Liver (tissue), 9 donors: ENCODE data around the gene CACNA1S. TPM values are rescaled to one million over a fixed set of nuclear protein-coding genes. Genes with fewer than 3 reads are reported as not detected.

Source experiments
- DNase-seq: peaks from one replicate; pipeline ENCODE4 v3.0.0-alpha.2; 2017; ENCODE audit warnings: low spot score
- H3K27ac ChIP-seq, 2 donors: one replicate each; pipeline ENCODE4 v1.7.0; 2013; ENCODE audit warnings: inconsistent platforms in 2 of 2, low read length in 2 of 2, control low read depth in 1 of 2, low read depth in 1 of 2, mild to moderate bottlenecking in 1 of 2
- H3K27me3 ChIP-seq, 4 donors: one replicate each; pipeline versions ENCODE4 v1.6.1 to v1.7.0; 2013; ENCODE audit warnings: low read length in 3 of 4, inconsistent platforms in 1 of 4, mild to moderate bottlenecking in 1 of 4, moderate library complexity in 1 of 4; ENCODE audit not compliant: control insufficient read depth in 4 of 4, insufficient read depth in 4 of 4
- H3K36me3 ChIP-seq, 4 donors: one replicate each; pipeline versions ENCODE4 v1.6.1 to v1.7.0; 2013; ENCODE audit warnings: low read length in 3 of 4, mild to moderate bottlenecking in 3 of 4, low read depth in 1 of 4, moderate library complexity in 1 of 4; ENCODE audit not compliant: control insufficient read depth in 4 of 4, insufficient read depth in 3 of 4
- H3K4me1 ChIP-seq, 4 donors: one replicate each; pipeline versions ENCODE4 v1.6.1 to v1.7.0; 2013; ENCODE audit warnings: low read length in 3 of 4, mild to moderate bottlenecking in 3 of 4, moderate library complexity in 1 of 4; ENCODE audit not compliant: control insufficient read depth in 4 of 4, insufficient read depth in 4 of 4
- H3K4me3 ChIP-seq, 3 donors: one replicate each; pipeline versions ENCODE4 v1.6.1 to v1.7.0; 2013; ENCODE audit warnings: low read length in 3 of 3, control low read depth in 1 of 3, low read depth in 1 of 3, mild to moderate bottlenecking in 1 of 3
- H3K9ac ChIP-seq, 2 donors: one replicate each; pipeline ENCODE4 v1.7.0; 2013; ENCODE audit warnings: low read length in 2 of 2, mild to moderate bottlenecking in 2 of 2, moderate library complexity in 2 of 2, control low read depth in 1 of 2, low read depth in 1 of 2
- H3K9me3 ChIP-seq, 4 donors: one replicate each; pipeline versions ENCODE4 v1.6.1 to v1.7.0; 2013; ENCODE audit warnings: low read length in 3 of 4; ENCODE audit not compliant: control insufficient read depth in 4 of 4
- EGR1 ChIP-seq, 2 donors: IDR thresholded peaks; 2 replicates each; pipeline ENCODE4 v1.6.1; 2016 to 2018; ENCODE audit warnings: antibody characterized with exemption in 2 of 2, low read depth in 2 of 2
- FOXA1 ChIP-seq: IDR thresholded peaks from 2 replicates; pipeline ENCODE4 v1.6.1; 2016; ENCODE audit warnings: antibody characterized with exemption
- FOXA2 ChIP-seq: IDR thresholded peaks from 2 replicates; pipeline ENCODE4 v1.6.1; 2016; ENCODE audit warnings: antibody characterized with exemption
- GABPA ChIP-seq, 2 donors: IDR thresholded peaks in 1 of 2; conservative IDR thresholded peaks in 1 of 2; 2 replicates each; pipeline ENCODE4 v1.6.1; 2016; ENCODE audit warnings: antibody characterized with exemption in 2 of 2, mild to moderate bottlenecking in 1 of 2, moderate library complexity in 1 of 2
- HNF4A ChIP-seq, 2 donors: conservative IDR thresholded peaks; 2 replicates each; pipeline ENCODE4 v1.6.1; 2016; ENCODE audit warnings: antibody characterized with exemption in 2 of 2, mild to moderate bottlenecking in 2 of 2
- HNF4G ChIP-seq: IDR thresholded peaks from 2 replicates; pipeline ENCODE4 v1.6.1; 2016; ENCODE audit warnings: antibody characterized with exemption
- JUND ChIP-seq, 2 donors: IDR thresholded peaks; 2 replicates each; pipeline ENCODE4 v1.6.1; 2016; ENCODE audit warnings: antibody characterized with exemption in 2 of 2
- NR2F2 ChIP-seq: IDR thresholded peaks from 2 replicates; pipeline ENCODE4 v1.6.1; 2016; ENCODE audit warnings: antibody characterized with exemption
- RAD21 ChIP-seq, 2 donors: IDR thresholded peaks; 2 replicates each; pipeline ENCODE4 v1.6.1; 2016; ENCODE audit warnings: antibody characterized with exemption in 2 of 2, mild to moderate bottlenecking in 2 of 2
- RXRA ChIP-seq, 2 donors: IDR thresholded peaks; 2 replicates each; pipeline ENCODE4 v1.6.1; 2017 to 2018; ENCODE audit warnings: antibody characterized with exemption in 2 of 2, mild to moderate bottlenecking in 1 of 2
- SP1 ChIP-seq: IDR thresholded peaks from 2 replicates; pipeline ENCODE4 v1.6.1; 2018; ENCODE audit warnings: antibody characterized with exemption, mild to moderate bottlenecking
- TAF1 ChIP-seq: conservative IDR thresholded peaks from 2 replicates; pipeline ENCODE4 v1.6.1; 2016; ENCODE audit warnings: antibody characterized with exemption, mild to moderate bottlenecking
- YY1 ChIP-seq: IDR thresholded peaks from 2 replicates; pipeline ENCODE4 v1.6.1; 2016; ENCODE audit warnings: antibody characterized with exemption, mild to moderate bottlenecking
- WGBS: extraction: QIAGEN DNeasy Blood & Tissue Kit; methylation state at CpG from one replicate; pipeline ENCODE4 v1.1.7; 2013; 5-methylcytosine and 5-hydroxymethylcytosine counted together
- polyA plus RNA-seq, 2 donors: library from polyadenylated mRNA; stranded (reverse) in 1 of 2; unstranded in 1 of 2; fragments of 200-250 nt in 1 of 2; fragments of >200 nt in 1 of 2; fragmentation: Nextera tagmentation in 1 of 2; extraction: Ambion mirVana in 1 of 2; gene quantifications; one replicate each; pipeline versions ENCODE4 v1.2.1 to v1.2.3, GENCODE V29; 2013 to 2015
- total RNA-seq, 2 donors: library from RNA; depleted of rRNA; stranded (reverse); fragments of >200 nt; gene quantifications; one replicate each; pipeline ENCODE4 v1.2.3, GENCODE V29; 2014
- TF ChIP-seq, protein P1 (sequence below): IDR thresholded peaks from 2 replicates; pipeline ENCODE4 v1.6.1; 2016; ENCODE audit warnings: antibody characterized with exemption
- TF ChIP-seq, protein P2 (sequence below): IDR thresholded peaks from 2 replicates; pipeline ENCODE4 v1.6.1; 2016; ENCODE audit warnings: antibody characterized with exemption
- TF ChIP-seq, protein P3 (sequence below): IDR thresholded peaks from 2 replicates; pipeline ENCODE4 v1.6.1; 2016; ENCODE audit warnings: antibody characterized with exemption
- TF ChIP-seq, protein P4 (sequence below): fragments of 150-350 bp; IDR thresholded peaks from 2 replicates; pipeline ENCODE4 v1.5.1; 2017; ENCODE audit warnings: improper control_type of control experiment, low read depth, low read length; ENCODE audit not compliant: missing input control
- TF ChIP-seq, protein P5 (sequence below): IDR thresholded peaks from 2 replicates; pipeline ENCODE4 v1.6.1; 2016; ENCODE audit warnings: antibody characterized with exemption, mild to moderate bottlenecking
- donor health status: healthy.
- donor health status: healthy.
- donor health status: healthy.
- donor health status: healthy.
- donor health status: healthy.

Gene CACNA1S
- total and polyA plus RNA-seq, 4 donors: under 0.01 to 0.33 TPM; not detected in 2

DNA sequence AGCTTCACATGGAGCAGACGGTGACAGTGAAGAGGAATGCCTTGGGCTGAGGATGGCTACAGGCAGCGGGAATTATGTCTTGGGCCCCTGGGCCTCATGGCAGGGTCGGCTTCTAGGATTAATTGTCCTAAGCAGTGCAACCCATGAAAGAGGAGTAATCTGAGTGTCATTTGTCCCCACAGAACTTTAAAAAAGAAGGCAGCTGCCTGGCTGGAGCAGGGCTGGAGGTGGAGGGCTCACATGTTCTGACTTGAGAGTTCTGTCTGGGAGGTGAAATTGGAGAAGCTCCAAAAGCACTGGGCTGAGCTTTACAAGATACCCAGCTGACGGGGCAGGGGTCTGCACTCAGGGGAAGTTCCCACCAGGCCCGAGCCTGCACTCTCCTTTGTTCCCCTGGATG, 22.6 kb downstream of the CACNA1S start:
- Histone ChIP-seq H3K36me3 (no peaks in the 10 kb centered on the region), H3K9me3 (no peaks in the 10 kb centered on the region), H3K4me3 (no peak overlapping the region), H3K4me1 (no peaks in the 10 kb centered on the region), H3K27ac (no peak overlapping the region), H3K9ac (no peak overlapping the region), H3K27me3 (no peaks in the 10 kb centered on the region)
- TF ChIP-seq HNF4A (conservative IDR thresholded peaks at IDR 0.05) (no peak), YY1 (no peak), RAD21 (IDR thresholded peaks at IDR 0.05) (no peak), JUND (IDR thresholded peaks at IDR 0.05) (no peak), TAF1 (no peak), FOXA1 (no peak), EGR1 (IDR thresholded peaks at IDR 0.05; ENCODE audit: low read depth in 2 of 2) (no peak), NR2F2 (no peak), SP1 (no peak), GABPA (IDR thresholded peaks at IDR 0.05 in 1 of 2, conservative IDR thresholded peaks at IDR 0.05 in 1 of 2) (no peak), HNF4G (no peak), FOXA2 (no peak), RXRA (IDR thresholded peaks at IDR 0.05) (no peak)
- TF ChIP-seq, protein P1, sequence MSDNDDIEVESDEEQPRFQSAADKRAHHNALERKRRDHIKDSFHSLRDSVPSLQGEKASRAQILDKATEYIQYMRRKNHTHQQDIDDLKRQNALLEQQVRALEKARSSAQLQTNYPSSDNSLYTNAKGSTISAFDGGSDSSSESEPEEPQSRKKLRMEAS: no peak
- TF ChIP-seq, protein P2, sequence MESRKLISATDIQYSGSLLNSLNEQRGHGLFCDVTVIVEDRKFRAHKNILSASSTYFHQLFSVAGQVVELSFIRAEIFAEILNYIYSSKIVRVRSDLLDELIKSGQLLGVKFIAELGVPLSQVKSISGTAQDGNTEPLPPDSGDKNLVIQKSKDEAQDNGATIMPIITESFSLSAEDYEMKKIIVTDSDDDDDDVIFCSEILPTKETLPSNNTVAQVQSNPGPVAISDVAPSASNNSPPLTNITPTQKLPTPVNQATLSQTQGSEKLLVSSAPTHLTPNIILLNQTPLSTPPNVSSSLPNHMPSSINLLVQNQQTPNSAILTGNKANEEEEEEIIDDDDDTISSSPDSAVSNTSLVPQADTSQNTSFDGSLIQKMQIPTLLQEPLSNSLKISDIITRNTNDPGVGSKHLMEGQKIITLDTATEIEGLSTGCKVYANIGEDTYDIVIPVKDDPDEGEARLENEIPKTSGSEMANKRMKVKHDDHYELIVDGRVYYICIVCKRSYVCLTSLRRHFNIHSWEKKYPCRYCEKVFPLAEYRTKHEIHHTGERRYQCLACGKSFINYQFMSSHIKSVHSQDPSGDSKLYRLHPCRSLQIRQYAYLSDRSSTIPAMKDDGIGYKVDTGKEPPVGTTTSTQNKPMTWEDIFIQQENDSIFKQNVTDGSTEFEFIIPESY: no peak
- TF ChIP-seq, protein P3, sequence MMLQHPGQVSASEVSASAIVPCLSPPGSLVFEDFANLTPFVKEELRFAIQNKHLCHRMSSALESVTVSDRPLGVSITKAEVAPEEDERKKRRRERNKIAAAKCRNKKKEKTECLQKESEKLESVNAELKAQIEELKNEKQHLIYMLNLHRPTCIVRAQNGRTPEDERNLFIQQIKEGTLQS: no peak
- TF ChIP-seq, protein P4, sequence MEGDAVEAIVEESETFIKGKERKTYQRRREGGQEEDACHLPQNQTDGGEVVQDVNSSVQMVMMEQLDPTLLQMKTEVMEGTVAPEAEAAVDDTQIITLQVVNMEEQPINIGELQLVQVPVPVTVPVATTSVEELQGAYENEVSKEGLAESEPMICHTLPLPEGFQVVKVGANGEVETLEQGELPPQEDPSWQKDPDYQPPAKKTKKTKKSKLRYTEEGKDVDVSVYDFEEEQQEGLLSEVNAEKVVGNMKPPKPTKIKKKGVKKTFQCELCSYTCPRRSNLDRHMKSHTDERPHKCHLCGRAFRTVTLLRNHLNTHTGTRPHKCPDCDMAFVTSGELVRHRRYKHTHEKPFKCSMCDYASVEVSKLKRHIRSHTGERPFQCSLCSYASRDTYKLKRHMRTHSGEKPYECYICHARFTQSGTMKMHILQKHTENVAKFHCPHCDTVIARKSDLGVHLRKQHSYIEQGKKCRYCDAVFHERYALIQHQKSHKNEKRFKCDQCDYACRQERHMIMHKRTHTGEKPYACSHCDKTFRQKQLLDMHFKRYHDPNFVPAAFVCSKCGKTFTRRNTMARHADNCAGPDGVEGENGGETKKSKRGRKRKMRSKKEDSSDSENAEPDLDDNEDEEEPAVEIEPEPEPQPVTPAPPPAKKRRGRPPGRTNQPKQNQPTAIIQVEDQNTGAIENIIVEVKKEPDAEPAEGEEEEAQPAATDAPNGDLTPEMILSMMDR: no peak
- TF ChIP-seq, protein P5, sequence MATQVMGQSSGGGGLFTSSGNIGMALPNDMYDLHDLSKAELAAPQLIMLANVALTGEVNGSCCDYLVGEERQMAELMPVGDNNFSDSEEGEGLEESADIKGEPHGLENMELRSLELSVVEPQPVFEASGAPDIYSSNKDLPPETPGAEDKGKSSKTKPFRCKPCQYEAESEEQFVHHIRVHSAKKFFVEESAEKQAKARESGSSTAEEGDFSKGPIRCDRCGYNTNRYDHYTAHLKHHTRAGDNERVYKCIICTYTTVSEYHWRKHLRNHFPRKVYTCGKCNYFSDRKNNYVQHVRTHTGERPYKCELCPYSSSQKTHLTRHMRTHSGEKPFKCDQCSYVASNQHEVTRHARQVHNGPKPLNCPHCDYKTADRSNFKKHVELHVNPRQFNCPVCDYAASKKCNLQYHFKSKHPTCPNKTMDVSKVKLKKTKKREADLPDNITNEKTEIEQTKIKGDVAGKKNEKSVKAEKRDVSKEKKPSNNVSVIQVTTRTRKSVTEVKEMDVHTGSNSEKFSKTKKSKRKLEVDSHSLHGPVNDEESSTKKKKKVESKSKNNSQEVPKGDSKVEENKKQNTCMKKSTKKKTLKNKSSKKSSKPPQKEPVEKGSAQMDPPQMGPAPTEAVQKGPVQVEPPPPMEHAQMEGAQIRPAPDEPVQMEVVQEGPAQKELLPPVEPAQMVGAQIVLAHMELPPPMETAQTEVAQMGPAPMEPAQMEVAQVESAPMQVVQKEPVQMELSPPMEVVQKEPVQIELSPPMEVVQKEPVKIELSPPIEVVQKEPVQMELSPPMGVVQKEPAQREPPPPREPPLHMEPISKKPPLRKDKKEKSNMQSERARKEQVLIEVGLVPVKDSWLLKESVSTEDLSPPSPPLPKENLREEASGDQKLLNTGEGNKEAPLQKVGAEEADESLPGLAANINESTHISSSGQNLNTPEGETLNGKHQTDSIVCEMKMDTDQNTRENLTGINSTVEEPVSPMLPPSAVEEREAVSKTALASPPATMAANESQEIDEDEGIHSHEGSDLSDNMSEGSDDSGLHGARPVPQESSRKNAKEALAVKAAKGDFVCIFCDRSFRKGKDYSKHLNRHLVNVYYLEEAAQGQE: no peak
- DNase-seq: no peak
- whole genome bisulfite sequencing: 90% methylated on average over 5 of the region's 5 CpGs
